Keratinocyte (primary cell): Measurements from ENCODE around the gene ZNF668.

Source experiments
- EZH2 ChIP-seq: IDR thresholded peaks from one replicate; pipeline ENCODE4 v1.6.1; 2012; ENCODE audit warnings: inconsistent platforms, mild to moderate bottlenecking, low read length, moderate library complexity
- TF ChIP-seq, protein P1 (sequence below), 3 experiments: IDR thresholded peaks in 1 of 3; conservative IDR thresholded peaks in 1 of 3; optimal IDR thresholded peaks in 1 of 3; 2 replicates in 2 of 3; 3 replicates in 1 of 3; pipeline versions ENCODE3 to v1.5.1; 2011; ENCODE audit warnings: low read length in 3 of 3, mild to moderate bottlenecking in 3 of 3, moderate library complexity in 2 of 3, control low read depth in 1 of 3, inconsistent platforms in 1 of 3; ENCODE audit not compliant: insufficient read depth in 2 of 3; ENCODE audit errors: extremely low read depth in 1 of 3

DNA sequence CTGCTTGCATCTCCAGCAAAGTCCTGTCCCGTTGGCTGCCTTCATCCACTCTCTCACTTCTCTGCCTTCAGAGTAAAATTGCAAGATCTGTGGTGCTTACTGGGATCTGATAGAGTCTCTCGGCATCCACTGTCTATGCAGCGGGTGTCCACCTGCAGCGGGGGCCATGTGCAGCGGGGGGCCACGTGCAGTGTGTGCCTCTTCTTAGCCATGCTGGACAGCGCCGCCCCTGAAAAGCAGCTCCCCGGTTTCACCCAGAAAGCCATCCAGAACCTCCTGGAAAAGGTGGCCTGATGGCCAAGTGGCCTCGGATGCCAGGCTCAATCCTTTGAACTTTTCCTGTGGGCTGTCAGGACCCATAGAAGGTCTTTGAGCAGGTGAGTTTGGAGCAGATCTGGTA is 31.2 kb downstream of the ZNF668 start:
- TF ChIP-seq, protein P1, sequence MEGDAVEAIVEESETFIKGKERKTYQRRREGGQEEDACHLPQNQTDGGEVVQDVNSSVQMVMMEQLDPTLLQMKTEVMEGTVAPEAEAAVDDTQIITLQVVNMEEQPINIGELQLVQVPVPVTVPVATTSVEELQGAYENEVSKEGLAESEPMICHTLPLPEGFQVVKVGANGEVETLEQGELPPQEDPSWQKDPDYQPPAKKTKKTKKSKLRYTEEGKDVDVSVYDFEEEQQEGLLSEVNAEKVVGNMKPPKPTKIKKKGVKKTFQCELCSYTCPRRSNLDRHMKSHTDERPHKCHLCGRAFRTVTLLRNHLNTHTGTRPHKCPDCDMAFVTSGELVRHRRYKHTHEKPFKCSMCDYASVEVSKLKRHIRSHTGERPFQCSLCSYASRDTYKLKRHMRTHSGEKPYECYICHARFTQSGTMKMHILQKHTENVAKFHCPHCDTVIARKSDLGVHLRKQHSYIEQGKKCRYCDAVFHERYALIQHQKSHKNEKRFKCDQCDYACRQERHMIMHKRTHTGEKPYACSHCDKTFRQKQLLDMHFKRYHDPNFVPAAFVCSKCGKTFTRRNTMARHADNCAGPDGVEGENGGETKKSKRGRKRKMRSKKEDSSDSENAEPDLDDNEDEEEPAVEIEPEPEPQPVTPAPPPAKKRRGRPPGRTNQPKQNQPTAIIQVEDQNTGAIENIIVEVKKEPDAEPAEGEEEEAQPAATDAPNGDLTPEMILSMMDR (optimal IDR thresholded peaks at IDR 0.05 in 1 of 3, IDR thresholded peaks at IDR 0.05 in 1 of 3, conservative IDR thresholded peaks at IDR 0.05 in 1 of 3; ENCODE audit: extremely low read depth in 1 of 3, insufficient read depth in 2 of 3, low read length in 3 of 3), result no peak
- no peak for TF ChIP-seq EZH2
